Left ventricle myocardium superior (tissue), 1 donor: ENCODE measurements around the gene INSRR. TPM values are rescaled to one million over a fixed set of nuclear protein-coding genes. Genes with fewer than 3 reads are reported as not detected.
A peak's percentile ranks its signal among the peaks of the same experiment; 100 is the strongest.

Experiments used
- ATAC-seq: fragments of 200-7000 bp; cut with Tn5 transposase; one replicate; pipeline ENCODE4 v1.9.1; 2020; ENCODE audit warnings: mild to moderate bottlenecking, moderate library complexity
- DNase-seq: peaks from one replicate; pipeline ENCODE4 v3.0.0-alpha.2; 2020
- intact Hi-C: fragments of 100-400 bp; cut with micrococcal nuclease; formaldehyde crosslinking; loops from one replicate; pipeline ENCODE4 v1.11.0; 2022
- total RNA-seq: library from RNA; stranded (reverse); fragmentation: NEBNext Ultra II Directional; extraction: Animal tissue kit (Norgen Biotek cat#: 25700); gene quantifications from one replicate; pipeline ENCODE4 v1.2.1, GENCODE V29; 2021
- donor health status: DM: no; HTN: yes; CAD: no; lungs with severe emphysema.

The INSRR gene
- total RNA-seq, 1 donor from 2014 or later: 0.72 TPM

DNA sequence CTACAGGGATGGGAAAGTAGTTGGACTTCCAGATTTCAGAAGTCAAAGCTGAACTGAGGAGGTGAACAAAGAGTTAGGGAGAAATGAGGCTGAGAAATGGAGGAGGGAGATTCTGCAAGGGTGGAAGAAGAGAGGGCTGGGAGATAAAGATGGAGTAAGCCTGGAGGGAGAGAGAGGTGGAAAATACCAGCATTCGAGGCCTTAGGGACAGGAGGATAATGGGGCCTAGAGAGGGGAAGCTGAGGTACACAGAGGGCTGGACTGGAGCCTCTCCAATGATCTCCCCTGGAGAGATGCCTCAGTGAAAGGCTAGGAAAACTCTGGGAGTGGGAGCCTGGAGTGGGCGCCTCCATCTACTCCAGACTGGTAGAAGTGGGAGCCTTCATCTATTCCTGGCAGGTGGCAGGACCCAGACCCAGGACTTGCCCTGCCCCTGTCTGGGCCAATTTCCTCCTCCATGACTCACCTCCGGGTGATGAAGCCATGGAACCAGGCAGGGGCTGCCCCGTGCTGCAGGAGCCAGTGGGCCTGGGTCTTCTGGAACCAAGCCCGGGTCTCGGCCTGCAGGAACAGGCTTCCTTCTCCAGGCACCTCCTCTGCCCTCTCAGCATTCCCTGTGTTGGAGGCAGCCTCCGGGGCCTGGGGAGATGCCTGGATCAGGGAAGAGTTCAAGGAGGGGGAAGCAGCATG, 44.2 kb downstream of the INSRR start:
- ATAC-seq (no peak), DNase-seq (peak; percentile 33)
- intact Hi-C loops: no loop called here

DNA sequence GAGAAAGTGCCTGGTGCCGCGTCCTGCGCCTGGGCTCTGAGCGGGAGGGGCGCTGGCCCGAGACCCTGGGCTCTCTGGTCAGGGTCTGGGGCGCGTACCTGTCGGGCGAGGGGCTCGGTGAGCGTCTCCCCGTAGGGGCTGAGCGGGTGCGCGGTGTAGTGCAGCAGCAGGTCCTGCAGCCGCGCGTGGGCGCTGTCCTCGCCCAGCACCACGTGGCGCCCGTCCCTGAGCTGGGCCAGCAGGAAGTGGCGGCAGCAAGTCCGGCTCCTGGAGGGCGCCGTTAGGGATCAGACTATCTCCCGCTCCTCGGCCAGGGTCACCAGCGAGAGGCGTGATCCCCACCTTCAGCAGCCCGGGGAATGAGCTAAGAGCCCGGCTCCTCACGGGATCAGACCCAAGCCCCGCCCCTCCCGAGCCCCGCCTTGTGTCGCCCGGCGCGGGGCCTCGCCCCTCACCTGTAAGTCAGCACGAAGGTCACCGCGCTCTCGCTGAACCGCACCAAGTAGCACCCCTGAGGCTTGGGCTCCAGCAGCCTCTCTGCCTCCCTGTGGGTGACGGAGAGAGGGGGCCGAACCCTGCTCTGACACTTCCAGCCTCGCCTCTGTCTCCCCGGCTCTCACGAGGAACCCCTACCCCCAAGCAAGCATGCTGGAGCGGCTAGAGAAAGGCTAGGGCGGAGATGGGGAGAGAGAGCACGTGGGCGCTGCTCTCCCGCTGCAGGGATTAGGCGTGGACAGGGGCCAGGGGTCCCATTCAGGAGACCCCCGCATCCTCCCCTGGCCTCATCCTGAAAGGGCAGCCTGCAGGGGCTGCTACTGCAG, 45.0 kb downstream of the INSRR start:
- ATAC-seq: peak; percentile 61
- peak; percentile 81 for DNase-seq
- intact Hi-C loops: no loop called here

DNA sequence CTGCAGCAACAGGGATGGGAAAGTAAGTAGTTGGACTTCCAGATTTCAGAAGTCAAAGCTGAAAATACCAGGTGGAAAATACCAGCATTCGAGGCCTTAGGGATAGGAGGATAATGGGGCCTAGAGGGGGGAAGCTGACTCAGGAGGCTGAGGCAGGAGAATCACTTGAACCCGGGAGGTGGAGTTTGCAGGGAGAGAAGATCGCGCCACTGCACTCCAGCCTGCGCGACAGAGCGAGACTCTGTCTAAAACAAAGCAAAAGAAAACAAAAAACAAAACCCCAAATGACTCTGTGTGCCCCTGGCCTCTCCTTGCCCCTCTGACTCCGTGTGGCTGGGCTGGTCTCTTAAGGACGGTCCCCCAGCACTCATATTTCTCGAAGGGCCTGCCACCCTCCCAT, 45.6 kb downstream of the INSRR start:
- DNase-seq (no peak), ATAC-seq (no peak)
- intact Hi-C loops: no loop called here

DNA sequence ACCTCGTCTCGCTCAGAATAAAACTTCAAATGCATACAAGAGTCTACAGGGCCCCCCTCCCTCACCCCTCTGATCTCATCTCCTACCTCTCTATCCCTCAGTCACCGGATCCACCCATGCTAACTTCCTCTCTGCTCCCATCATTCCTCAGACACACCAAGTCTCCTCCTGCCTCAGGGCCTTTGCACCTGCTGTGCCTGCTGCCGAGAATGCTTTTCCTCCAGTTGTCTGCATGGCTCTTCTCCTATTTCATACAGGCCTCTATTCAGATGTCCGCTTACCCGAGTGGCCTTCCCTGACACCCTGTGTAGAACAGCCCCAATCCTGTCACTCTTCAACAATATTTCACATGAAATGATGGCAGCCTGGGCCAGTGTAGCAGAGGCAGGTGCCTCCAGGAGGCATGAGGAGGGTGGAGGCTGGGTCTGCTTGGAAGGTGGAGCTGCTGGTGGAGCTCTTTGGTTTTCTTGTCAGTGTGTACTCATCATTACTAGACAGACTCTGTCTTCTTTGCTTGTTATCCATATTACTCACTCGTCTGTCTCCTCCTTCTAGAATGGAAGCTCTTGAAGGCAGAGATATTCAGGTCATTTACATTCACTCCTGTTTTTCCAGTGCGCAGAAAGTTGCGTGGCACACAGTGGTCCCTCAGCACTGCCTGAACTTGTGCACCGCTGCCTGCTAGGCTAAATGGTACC, 46.5 kb downstream of the INSRR start:
- ATAC-seq: no peak
- no peak for DNase-seq
- intact Hi-C loops: no loop called here

DNA sequence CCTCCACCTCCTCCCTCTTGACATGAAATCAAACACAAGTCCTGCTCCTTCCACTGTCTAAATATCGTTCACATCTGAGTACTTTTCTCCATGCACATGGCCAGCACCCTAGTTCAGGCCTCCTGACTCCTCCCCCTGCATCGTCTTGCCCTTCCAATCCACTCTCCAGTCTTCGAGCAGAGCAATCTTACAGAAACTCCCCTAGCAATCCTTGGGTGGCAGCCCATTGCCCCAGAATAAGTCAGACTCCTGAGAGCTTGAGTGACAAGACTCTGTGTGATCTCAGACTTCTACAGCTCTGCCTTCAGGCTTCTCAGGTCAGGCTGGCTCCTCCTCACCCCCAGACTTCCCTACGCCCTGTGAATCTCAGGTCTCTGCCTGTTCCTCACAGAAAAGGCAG, 47.7 kb downstream of the INSRR start:
- no peak for ATAC-seq
- intact Hi-C loops: no loop called here
- no peak for DNase-seq

DNA sequence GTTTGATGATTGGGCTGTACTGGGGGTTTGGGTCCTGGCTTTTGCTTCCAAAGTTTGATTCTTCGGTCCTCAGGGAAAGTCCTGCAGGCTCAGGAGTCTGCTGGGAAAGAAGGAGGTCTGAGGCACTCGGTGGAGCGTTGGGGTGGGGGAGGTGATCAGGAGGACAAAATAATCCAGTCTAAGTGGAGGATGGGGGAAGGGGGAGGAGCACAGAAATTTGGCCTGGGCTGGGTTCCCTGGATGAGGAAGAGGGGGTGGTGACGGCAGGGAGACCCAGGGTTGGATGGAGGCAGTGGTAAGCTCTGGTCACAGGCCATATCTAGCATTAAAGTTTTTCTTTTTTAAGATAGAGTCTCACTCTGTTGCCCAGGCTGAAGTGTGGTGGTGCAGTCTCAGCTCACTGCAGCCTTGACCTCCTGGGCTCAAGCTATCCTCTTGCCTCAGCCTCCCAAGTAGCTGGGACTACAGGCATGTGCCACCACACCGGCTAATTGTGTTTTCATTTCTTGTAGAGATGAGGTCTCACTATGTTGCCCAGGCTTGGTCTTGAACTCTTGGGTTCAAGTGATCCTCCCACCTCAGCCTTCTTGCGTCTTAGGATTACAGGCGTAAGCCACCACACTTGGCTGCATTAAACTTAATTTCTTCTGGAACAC, 49.1 kb downstream of the INSRR start:
- DNase-seq: no peak
- intact Hi-C loops: no loop called here
- no peak for ATAC-seq

GRCh38 chr1:156809281-156809680, 49.6 kb downstream of the INSRR start:
- intact Hi-C loops: no loop called here
- no peak for DNase-seq

GRCh38 chr1:156808186-156809030, 50.5 kb downstream of the INSRR start:
- intact Hi-C loops: no loop called here
- DNase-seq (no peak), ATAC-seq (no peak)

More at GRCh38 chr1:156809281-156809680, 49.6 kb downstream of the INSRR start:
- ATAC-seq: no peak

DNA sequence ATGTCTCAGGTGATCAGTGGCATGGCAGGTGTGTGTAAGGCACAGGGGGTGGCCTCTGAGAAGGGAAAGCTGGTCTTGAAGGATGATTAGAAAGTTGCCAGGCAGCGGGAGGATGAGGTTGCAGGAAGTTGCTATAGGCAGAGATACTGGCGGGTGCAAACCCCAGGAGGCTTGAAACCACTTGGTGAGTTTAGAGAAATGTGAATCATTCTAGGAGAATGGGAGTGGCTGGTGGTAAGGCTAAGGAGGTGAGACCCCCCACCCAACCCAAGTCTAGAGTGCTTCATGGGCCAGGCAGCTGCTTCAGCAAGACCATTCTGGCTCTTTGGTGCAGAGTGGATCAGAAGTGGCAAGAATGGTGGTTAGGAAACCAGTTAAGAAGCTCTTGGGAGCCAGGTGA, 51.3 kb downstream of the INSRR start:
- ATAC-seq (no peak), DNase-seq (no peak)
- intact Hi-C loops: no loop called here

DNA sequence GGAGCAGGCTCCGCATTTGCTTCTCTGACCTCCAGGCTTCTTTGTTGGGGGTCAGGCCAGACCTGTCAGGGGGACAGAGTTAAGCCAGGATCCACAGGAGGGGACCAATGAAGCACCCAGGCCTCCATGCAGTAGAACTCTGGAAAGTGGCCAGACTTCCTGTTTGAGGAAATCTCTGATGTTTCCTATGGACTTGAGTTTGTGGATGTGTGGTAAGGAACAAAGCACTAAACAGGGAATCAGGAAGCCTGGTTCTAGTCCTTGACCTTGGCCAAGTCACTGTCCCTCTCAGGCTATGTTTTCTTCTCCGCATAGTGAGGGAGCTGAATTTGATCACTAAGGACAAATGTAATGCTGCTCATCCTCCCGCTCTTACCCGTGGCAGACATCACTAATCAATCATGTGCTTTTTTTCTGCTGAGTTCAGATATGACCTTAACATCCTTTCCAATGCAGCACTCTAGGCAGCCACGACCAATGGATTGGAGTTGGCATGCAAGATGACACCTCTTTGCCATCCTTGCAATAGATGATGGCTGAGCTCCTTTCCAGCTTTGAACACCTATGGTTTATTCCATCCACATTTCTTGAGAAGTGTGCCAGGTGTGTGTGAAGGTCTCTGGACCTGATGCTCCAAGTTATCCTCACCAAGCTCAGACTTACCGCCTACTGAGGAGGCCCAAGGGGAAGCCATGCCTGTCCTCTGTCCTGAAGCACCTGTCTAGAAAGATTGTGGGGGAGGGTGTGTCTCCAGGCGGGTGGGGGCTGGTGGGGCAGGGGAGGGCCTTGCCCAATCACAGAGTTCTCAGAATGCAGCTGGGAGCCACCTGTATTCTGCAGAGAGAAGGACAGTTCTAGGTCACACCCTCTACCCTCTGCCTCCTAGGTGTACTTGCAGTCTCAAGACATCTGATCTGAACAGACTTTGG, 52.1 kb downstream of the INSRR start:
- no peak for DNase-seq
- intact Hi-C loops: no loop called here
- no peak for ATAC-seq

DNA sequence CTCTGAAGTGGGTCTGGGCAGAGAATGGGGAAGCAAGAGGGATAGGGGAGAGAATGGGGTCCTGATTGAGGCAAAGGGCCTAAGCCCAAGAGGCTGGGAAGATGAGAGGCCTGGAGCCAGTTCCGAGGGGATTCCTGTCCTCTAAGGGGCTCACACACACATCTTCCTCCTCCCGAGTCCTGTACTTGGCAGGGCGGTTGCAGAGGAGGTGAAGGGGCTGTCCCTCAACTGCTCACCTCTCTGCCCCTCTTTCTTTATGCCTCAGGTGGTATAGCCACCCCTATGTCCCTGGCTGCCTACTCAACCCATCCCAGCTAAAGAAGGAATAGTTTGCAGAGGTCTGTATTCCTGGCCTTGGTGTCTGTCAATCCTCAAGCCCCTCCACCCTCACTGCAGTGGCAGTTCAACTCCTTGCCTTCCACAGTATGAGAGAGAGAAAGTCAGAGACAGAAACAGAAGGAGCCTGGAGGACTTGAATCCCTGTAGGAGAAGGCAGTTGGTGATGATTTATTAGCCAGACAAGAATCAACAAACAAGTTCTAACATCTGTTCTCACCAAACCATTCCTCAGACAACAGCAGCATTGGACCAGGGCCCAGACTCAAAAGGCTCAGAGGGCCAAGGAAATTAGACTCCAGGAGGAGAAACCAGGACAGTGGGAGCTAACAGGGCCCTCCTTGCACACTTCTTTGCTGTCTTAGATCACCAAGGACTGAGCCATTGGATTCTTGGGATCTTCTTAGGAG, 53.0 kb downstream of the INSRR start:
- intact Hi-C loops: no loop called here
- ATAC-seq (peak; percentile 63), DNase-seq (peak; percentile 71)

GRCh38 chr1:156804572-156805243, 54.2 kb downstream of the INSRR start:
- DNase-seq (no peak), ATAC-seq (peak; percentile 4)
- intact Hi-C loops: no loop called here

GRCh38 chr1:156804026-156804425, 54.9 kb downstream of the INSRR start:
- intact Hi-C loops: no loop called here
- ATAC-seq (no peak), DNase-seq (no peak)

DNA sequence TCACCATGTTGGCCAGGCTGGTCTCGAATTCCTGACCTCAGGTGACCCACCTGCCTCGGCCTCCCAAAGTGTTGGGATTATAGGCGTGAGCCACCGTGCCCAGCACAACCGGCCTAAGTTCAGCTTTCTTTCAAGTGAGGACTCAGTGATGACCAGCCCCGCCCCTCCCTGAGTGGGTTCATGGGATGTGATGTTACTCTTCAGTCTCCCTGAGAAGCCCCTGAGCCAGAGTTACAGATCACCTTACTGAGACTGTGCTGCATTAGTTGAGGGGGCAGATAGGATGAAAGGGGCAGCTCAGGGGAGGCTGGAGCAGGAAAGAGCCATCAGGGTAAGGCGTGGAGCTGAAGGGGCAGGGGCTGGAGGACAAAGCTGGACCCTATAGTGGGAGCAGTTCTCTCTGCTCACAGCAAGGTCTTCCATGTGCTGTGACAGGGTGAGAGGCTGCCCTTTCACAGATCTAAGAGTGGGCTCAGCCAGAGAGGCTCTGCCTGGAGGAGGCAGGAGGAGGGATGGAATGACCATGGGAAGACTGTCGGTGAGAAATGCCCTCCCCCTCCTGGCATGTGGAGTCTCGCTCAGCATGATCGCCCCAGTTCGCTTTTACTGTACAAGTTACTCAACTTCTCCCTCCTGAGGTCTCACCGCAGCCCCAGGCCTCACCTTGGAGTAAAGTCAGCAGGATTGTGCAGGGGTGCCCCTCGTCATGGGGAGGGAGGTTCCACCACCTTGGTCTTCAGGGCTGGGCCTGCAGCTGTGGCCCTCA, 55.6 kb downstream of the INSRR start:
- intact Hi-C loops: no loop called here
- no peak for DNase-seq
- no peak for ATAC-seq

- intact Hi-C loops: no loop called here
- DNase-seq (no peak), ATAC-seq (no peak)
Measured at GRCh38 chr1:156802421-156802935, 56.4 kb downstream of the INSRR start.
